Muscle of arm (tissue), 12 donors: ENCODE data around the gene RPS28. TPM values are rescaled to one million over a fixed set of nuclear protein-coding genes. Genes with fewer than 3 reads are reported as not detected.

Experiments
- DNase-seq: peaks from one replicate; pipeline ENCODE4 v3.0.0-alpha.2; 2013
- polyA plus RNA-seq, 12 donors: library from polyadenylated mRNA; unstranded; fragments of 120-200 nt; gene quantifications; one replicate each; pipeline ENCODE4 v1.2.1, GENCODE V29; 2013; ENCODE audit not compliant: insufficient read length in 12 of 12

The RPS28 gene
- polyA plus RNA-seq, 12 donors, result 402 to 1,142 (median 551) TPM; not detected in 1

- DNase-seq, result no peak
These were observed 49.1 kb downstream of the RPS28 start for GRCh38 chr19:8370176-8371010.

DNA sequence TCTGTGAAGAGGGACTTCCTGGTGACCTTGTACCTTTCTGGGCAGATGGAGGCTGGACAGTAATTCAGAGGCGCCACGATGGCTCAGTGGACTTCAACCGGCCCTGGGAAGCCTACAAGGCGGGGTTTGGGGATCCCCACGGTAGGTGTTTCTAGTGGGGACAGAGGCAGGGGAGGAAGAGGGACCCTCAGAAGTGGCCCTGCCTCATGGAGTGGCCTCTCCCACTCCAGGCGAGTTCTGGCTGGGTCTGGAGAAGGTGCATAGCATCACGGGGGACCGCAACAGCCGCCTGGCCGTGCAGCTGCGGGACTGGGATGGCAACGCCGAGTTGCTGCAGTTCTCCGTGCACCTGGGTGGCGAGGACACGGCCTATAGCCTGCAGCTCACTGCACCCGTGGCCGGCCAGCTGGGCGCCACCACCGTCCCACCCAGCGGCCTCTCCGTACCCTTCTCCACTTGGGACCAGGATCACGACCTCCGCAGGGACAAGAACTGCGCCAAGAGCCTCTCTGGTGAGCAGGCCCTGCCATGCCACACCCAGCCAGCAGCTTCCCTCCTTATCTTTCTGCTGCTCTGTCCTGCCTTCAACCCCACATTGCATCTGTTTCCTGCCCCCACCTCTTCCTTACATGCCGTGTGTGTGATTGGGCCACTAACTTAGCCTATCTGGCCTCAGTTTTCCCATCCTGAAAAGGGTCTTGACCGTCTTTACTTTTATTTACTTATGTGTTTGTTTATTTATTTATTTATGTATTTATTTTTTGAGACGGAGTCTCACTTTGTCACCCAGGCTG lies 49.9 kb downstream of the RPS28 start:
- DNase-seq, result no peak

Other genes with a start within 250 kb of the RPS28 start
- gene FBN3, start 171.9 kb upstream of the RPS28 start, polyA plus RNA-seq, result 10 to 100 TPM in 6 of 12 donors, 1 to 10 TPM in 5, not detected in 1; 5.6 to 41.5 (median 11.5) TPM
- 10 to 100 TPM in 10 of 12 donors, 1 to 10 TPM in 1, not detected in 1; 9.9 to 43.6 (median 15.5) TPM for gene CERS4, start 112.1 kb upstream of the RPS28 start, polyA plus RNA-seq
- 10 to 100 TPM in 11 of 12 donors, not detected in 1; 13.9 to 23.6 (median 19.1) TPM for gene CD320, start 13.1 kb upstream of the RPS28 start, polyA plus RNA-seq
- 10 to 100 TPM in 11 of 12 donors, not detected in 1; 28.8 to 49.3 (median 39.5) TPM for gene NDUFA7, start 121 bp upstream of the RPS28 start, polyA plus RNA-seq
- 10 to 100 TPM in 5 of 12 donors, 1 to 10 TPM in 6, not detected in 1; 6.2 to 18.5 (median 7.7) TPM for gene KANK3, start 21.8 kb downstream of the RPS28 start, polyA plus RNA-seq
- gene ANGPTL4, start 42.7 kb downstream of the RPS28 start, polyA plus RNA-seq, result 1 to 10 TPM in 9 of 12 donors, under 1 TPM in 1, not detected in 2; 0.76 to 4.6 (median 1.8) TPM
- gene RAB11B, start 68.9 kb downstream of the RPS28 start, polyA plus RNA-seq, result 100 to 1,000 TPM in 2 of 12 donors, 10 to 100 TPM in 9, not detected in 1; 53.9 to 120 (median 60.8) TPM
- gene MARCHF2, start 91.8 kb downstream of the RPS28 start, polyA plus RNA-seq, result 10 to 100 TPM in 11 of 12 donors, not detected in 1; 10.6 to 15.2 (median 12.9) TPM
- gene HNRNPM, start 123.5 kb downstream of the RPS28 start, polyA plus RNA-seq, result 100 to 1,000 TPM in 11 of 12 donors, not detected in 1; 173 to 360 (median 195) TPM
- gene PRAM1, start 181.1 kb downstream of the RPS28 start, polyA plus RNA-seq, result 1 to 10 TPM in 8 of 12 donors, under 1 TPM in 2, not detected in 2; 0.59 to 9.8 (median 1.4) TPM
- gene ZNF414, start 192.7 kb downstream of the RPS28 start, polyA plus RNA-seq, result 10 to 100 TPM in 11 of 12 donors, not detected in 1; 10.5 to 25.4 (median 12.6) TPM